ENCODE results near the gene DGKB. TPM values are rescaled to one million over a fixed set of nuclear protein-coding genes. Genes with fewer than 3 reads are reported as not detected.

The DGKB gene
- total RNA-seq, 1 donor from 2014 or later: 0.35 TPM

GRCh38 chr7:14148974-14149373, 753.6 kb downstream of the DGKB start:
- DNase-seq (ENCODE audit: low spot score): no peak

- no peak for DNase-seq (ENCODE audit: low spot score)
These were observed 755.0 kb downstream of the DGKB start for GRCh38 chr7:14147532-14147931.

GRCh38 chr7:14144538-14144937, 758.0 kb downstream of the DGKB start:
- DNase-seq (ENCODE audit: low spot score): no peak

- DNase-seq (ENCODE audit: low spot score): no peak
These were observed 758.4 kb downstream of the DGKB start for GRCh38 chr7:14144109-14144508.

GRCh38 chr7:14137676-14138075, 764.9 kb downstream of the DGKB start:
- no peak for DNase-seq (ENCODE audit: low spot score)

GRCh38 chr7:14133752-14134151, 768.8 kb downstream of the DGKB start:
- DNase-seq (ENCODE audit: low spot score): no peak

- DNase-seq (ENCODE audit: low spot score): no peak
These were observed 776.6 kb downstream of the DGKB start for GRCh38 chr7:14125998-14126397.

- no peak for DNase-seq (ENCODE audit: low spot score)
These were observed 777.8 kb downstream of the DGKB start for GRCh38 chr7:14124716-14125115.

GRCh38 chr7:14123923-14124322, 778.6 kb downstream of the DGKB start:
- no peak for DNase-seq (ENCODE audit: low spot score)

- no peak for DNase-seq (ENCODE audit: low spot score)
These were observed 786.9 kb downstream of the DGKB start for GRCh38 chr7:14115701-14116100.

GRCh38 chr7:14104861-14105260, 797.7 kb downstream of the DGKB start:
- DNase-seq (ENCODE audit: low spot score): no peak

- no peak for DNase-seq (ENCODE audit: low spot score)
These were observed 806.4 kb downstream of the DGKB start for GRCh38 chr7:14096159-14096558.

GRCh38 chr7:14095233-14095950, 807.2 kb downstream of the DGKB start:
- no peak for DNase-seq (ENCODE audit: low spot score)

Data from mesenteric fat pad (tissue), 1 donor.